ENCODE measurements around the gene ZFP1. TPM values are rescaled to one million over a fixed set of nuclear protein-coding genes. Genes with fewer than 3 reads are reported as not detected.

ZFP1 gene
- total and polyA plus RNA-seq, 11 donors = 3.1 to 10.7 (median 5.9) TPM

- Histone ChIP-seq H3K36me3 (peaks cover 0 to 3% (median 0%) of the 10 kb centered on the region in 9 donors), H3K4me3 (no peak overlapping the region), H3K9me3 (peaks cover 0 to 23% (median 15%) of the 10 kb centered on the region in 12 donors), H3K27me3 (no peaks in the 10 kb centered on the region), H3K27ac (no peak overlapping the region), H3K4me1 (peaks cover 0 to 26% (median 10%) of the 10 kb centered on the region in 12 donors)
- TF ChIP-seq POLR2A (IDR thresholded peaks at IDR 0.05) = no peak
- TF ChIP-seq, protein P1, sequence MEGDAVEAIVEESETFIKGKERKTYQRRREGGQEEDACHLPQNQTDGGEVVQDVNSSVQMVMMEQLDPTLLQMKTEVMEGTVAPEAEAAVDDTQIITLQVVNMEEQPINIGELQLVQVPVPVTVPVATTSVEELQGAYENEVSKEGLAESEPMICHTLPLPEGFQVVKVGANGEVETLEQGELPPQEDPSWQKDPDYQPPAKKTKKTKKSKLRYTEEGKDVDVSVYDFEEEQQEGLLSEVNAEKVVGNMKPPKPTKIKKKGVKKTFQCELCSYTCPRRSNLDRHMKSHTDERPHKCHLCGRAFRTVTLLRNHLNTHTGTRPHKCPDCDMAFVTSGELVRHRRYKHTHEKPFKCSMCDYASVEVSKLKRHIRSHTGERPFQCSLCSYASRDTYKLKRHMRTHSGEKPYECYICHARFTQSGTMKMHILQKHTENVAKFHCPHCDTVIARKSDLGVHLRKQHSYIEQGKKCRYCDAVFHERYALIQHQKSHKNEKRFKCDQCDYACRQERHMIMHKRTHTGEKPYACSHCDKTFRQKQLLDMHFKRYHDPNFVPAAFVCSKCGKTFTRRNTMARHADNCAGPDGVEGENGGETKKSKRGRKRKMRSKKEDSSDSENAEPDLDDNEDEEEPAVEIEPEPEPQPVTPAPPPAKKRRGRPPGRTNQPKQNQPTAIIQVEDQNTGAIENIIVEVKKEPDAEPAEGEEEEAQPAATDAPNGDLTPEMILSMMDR (IDR thresholded peaks at IDR 0.05) = no peak
- 79 to 85% (median 81%) methylated on average over 6 of the region's 6 CpGs for WGBS, 4 donors
- DNase-seq (no peak), ATAC-seq (no peak)
- intact Hi-C loops (cut with DNase I) = loop anchor here in 7 of 10 donors (10.0 kb wide), 4 partner anchors 214 to 404 kb away; no protein-coding TSS in a partner anchor
These were observed 29.3 kb upstream of the ZFP1 start for GRCh38 chr16:75118943-75119539.

GRCh38 chr16:75120253-75120652, 28.1 kb upstream of the ZFP1 start:
- H3K27me3 ChIP-seq = no peaks in the 10 kb centered on the region
- no peaks in the 10 kb centered on the region for H3K36me3 ChIP-seq
- H3K4me3 ChIP-seq = no peak overlapping the region
- peaks cover 0 to 23% (median 15%) of the 10 kb centered on the region in 12 donors for H3K9me3 ChIP-seq
- 77 to 88% (median 81%) methylated on average over 4 of the region's 4 CpGs for WGBS, 4 donors
- H3K27ac ChIP-seq = no peak overlapping the region
- ATAC-seq (no peak), DNase-seq (no peak)
- H3K4me1 ChIP-seq = peaks cover 0 to 18% (median 7%) of the 10 kb centered on the region in 12 donors
- TF ChIP-seq, protein P1 (IDR thresholded peaks at IDR 0.05) = no peak
- TF ChIP-seq POLR2A (IDR thresholded peaks at IDR 0.05) = no peak
- intact Hi-C loops (cut with DNase I) = loop anchor here in 1 of 10 donors (10.0 kb wide), 1 partner anchor 405 kb away; no protein-coding TSS in a partner anchor

GRCh38 chr16:75121949-75122568, 26.3 kb upstream of the ZFP1 start:
- TF ChIP-seq, protein P1 (IDR thresholded peaks at IDR 0.05) = no peak
- TF ChIP-seq POLR2A (IDR thresholded peaks at IDR 0.05) = no peak
- H3K36me3 ChIP-seq = no peaks in the 10 kb centered on the region
- no peak overlapping the region for H3K4me3 ChIP-seq
- H3K9me3 ChIP-seq = peaks cover 0 to 23% (median 16%) of the 10 kb centered on the region in 12 donors
- H3K27me3 ChIP-seq = no peaks in the 10 kb centered on the region
- no peak for DNase-seq
- H3K27ac ChIP-seq = no peak overlapping the region
- 94 to 97% (median 96%) methylated on average over 6 of the region's 6 CpGs for WGBS, 4 donors
- peaks cover 0 to 2% (median 0%) of the 10 kb centered on the region in 12 donors for H3K4me1 ChIP-seq
- ATAC-seq = no peak
- intact Hi-C loops (cut with DNase I) = loop anchor here in 1 of 10 donors (10.0 kb wide), 1 partner anchor 407 kb away; no protein-coding TSS in a partner anchor

GRCh38 chr16:75122609-75123008, 25.7 kb upstream of the ZFP1 start:
- Histone ChIP-seq H3K27me3 (no peaks in the 10 kb centered on the region), H3K27ac (no peak overlapping the region), H3K4me1 (no peaks in the 10 kb centered on the region), H3K36me3 (no peaks in the 10 kb centered on the region), H3K4me3 (no peak overlapping the region), H3K9me3 (peaks cover 0 to 27% (median 18%) of the 10 kb centered on the region in 12 donors)
- TF ChIP-seq, protein P1 (IDR thresholded peaks at IDR 0.05) = no peak
- no peak for TF ChIP-seq POLR2A (IDR thresholded peaks at IDR 0.05)
- WGBS, 4 donors = 91 to 97% (median 94%) methylated on average over 1 of the region's 1 CpG
- DNase-seq (no peak), ATAC-seq (no peak)
- intact Hi-C loops (cut with DNase I) = loop anchor here in 1 of 10 donors (10.0 kb wide), 1 partner anchor 408 kb away; no protein-coding TSS in a partner anchor
